ENCODE data around the gene NUBPL. TPM values are rescaled to one million over a fixed set of nuclear protein-coding genes. Genes with fewer than 3 reads are reported as not detected.
"Not testable (repeated sequence)": the region's sequence is repeated elsewhere in the genome, so short reads cannot be mapped to it uniquely, and the experiment has no call there.

Gene NUBPL
- total RNA-seq, 4 donors from 2014 or later, result 10.3 to 38.2 (median 13.4) TPM

- Histone ChIP-seq H3K4me1 (no peaks in the 10 kb centered on the region), H3K27me3 (no peaks in the 10 kb centered on the region), H3K27ac (no peak overlapping the region), H3K4me3 (no peak overlapping the region), H3K9me3 (peaks cover 0 to 47% (median under 1%) of the 10 kb centered on the region in 4 donors), H3K36me3 (no peaks in the 10 kb centered on the region)
- 95 to 97% methylated on average over 13 of the region's 13 CpGs for WGBS, 2 donors
- DNase-seq (ENCODE audit: low spot score in 2 of 2), result no peak
- no peak for TF ChIP-seq CTCF (IDR thresholded peaks at IDR 0.05)
- no peak for TF ChIP-seq POLR2A (IDR thresholded peaks at IDR 0.05)
- no peak for TF ChIP-seq EP300 (IDR thresholded peaks at IDR 0.05)
Observed at GRCh38 chr14:31864937-31865855, 304.0 kb downstream of the NUBPL start.

- TF ChIP-seq EP300 (IDR thresholded peaks at IDR 0.05) (no peak), POLR2A (IDR thresholded peaks at IDR 0.05) (no peak), CTCF (IDR thresholded peaks at IDR 0.05) (no peak)
- no peak overlapping the region for H3K4me3 ChIP-seq
- no peaks in the 10 kb centered on the region for H3K36me3 ChIP-seq
- H3K27me3 ChIP-seq, result no peaks in the 10 kb centered on the region
- H3K9me3 ChIP-seq, result peaks cover 0 to 57% (median 3%) of the 10 kb centered on the region in 4 donors
- H3K4me1 ChIP-seq, result no peaks in the 10 kb centered on the region
- H3K27ac ChIP-seq, result no peak overlapping the region
- no peak for DNase-seq (ENCODE audit: low spot score in 2 of 2)
Observed at GRCh38 chr14:31867570-31867969, 306.4 kb downstream of the NUBPL start.

- DNase-seq (ENCODE audit: low spot score in 2 of 2); H3K4me3 ChIP-seq; H3K27me3 ChIP-seq; H3K4me1 ChIP-seq; H3K36me3 ChIP-seq; H3K27ac ChIP-seq: not testable (repeated sequence)
- peaks cover 0 to 57% (median 3%) of the 10 kb centered on the region in 4 donors for H3K9me3 ChIP-seq
- 74 to 93% methylated on average over 3 of the region's 3 CpGs for WGBS, 2 donors
Observed at GRCh38 chr14:31868096-31868495, 306.9 kb downstream of the NUBPL start.

GRCh38 chr14:31876741-31877140 is 315.5 kb downstream of the NUBPL start:
- TF ChIP-seq EP300 (IDR thresholded peaks at IDR 0.05) (no peak), CTCF (IDR thresholded peaks at IDR 0.05) (no peak)
- no peak for DNase-seq (ENCODE audit: low spot score in 2 of 2)
- H3K27ac ChIP-seq, result peak overlapping the region in 1 of 4 donors; percentile 53
- WGBS, 2 donors, result 82 to 88% methylated on average over 7 of the region's 7 CpGs
- no peaks in the 10 kb centered on the region for H3K27me3 ChIP-seq
- H3K4me1 ChIP-seq, result peaks cover 0 to 22% (median 0%) of the 10 kb centered on the region in 4 donors
- H3K4me3 ChIP-seq, result no peak overlapping the region
- H3K9me3 ChIP-seq, result no peaks in the 10 kb centered on the region
- no peaks in the 10 kb centered on the region for H3K36me3 ChIP-seq

- TF ChIP-seq EP300 (IDR thresholded peaks at IDR 0.05) (peak; percentile 46 to 53), CTCF (IDR thresholded peaks at IDR 0.05) (no peak)
Observed at GRCh38 chr14:31877255-31877798, 316.1 kb downstream of the NUBPL start.

More at GRCh38 chr14:31877255-31877798, 316.1 kb downstream of the NUBPL start:
- Histone ChIP-seq H3K27me3 (no peaks in the 10 kb centered on the region), H3K4me1 (peaks cover 0 to 22% (median 0%) of the 10 kb centered on the region in 4 donors), H3K9me3 (no peaks in the 10 kb centered on the region), H3K27ac (peak overlapping the region in 2 of 4 donors; percentile 53 to 60), H3K36me3 (no peaks in the 10 kb centered on the region), H3K4me3 (peak overlapping the region in 1 of 4 donors; percentile 11)
- DNase-seq (ENCODE audit: low spot score in 2 of 2), result no peak
- 22 to 29% methylated on average over 9 of the region's 9 CpGs for WGBS, 2 donors
